AG09309 (cell line): ENCODE measurements around the gene UTP4.

ENCODE experiments used
- DNase-seq: peaks from one replicate; pipeline ENCODE4 v3.0.0-alpha.2; 2010; ENCODE audit warnings: low read depth
- H3K4me3 ChIP-seq: 2 replicates; pipeline ENCODE4 v1.5.1; 2011; ENCODE audit warnings: mild to moderate bottlenecking, low read depth, low read length, moderate library complexity; ENCODE audit not compliant: control insufficient read depth
- TF ChIP-seq, protein P1 (sequence below): IDR thresholded peaks from 2 replicates; pipeline ENCODE4 v1.5.1; 2011; ENCODE audit warnings: mild to moderate bottlenecking, low read depth, low read length, inconsistent platforms; ENCODE audit not compliant: insufficient read depth, control insufficient read depth; ENCODE audit errors: missing control alignments

Gene UTP4

DNA sequence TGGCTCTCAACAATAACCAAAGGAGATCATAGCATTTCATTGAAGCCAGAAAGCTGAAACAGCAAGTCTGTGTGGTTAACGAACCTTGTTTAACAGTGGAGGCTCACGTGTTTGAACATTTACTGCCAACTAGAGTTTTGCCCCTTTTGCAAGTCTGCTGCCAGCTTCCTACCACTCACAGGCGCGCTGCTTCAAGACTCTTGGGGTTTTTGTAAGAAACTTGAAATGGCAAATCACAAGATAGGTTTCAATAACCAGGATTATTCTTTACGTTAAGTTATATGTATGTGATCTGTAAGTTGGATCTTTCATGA, 55.7 kb downstream of the UTP4 start:
- H3K4me3 ChIP-seq, result peak overlapping the region; percentile 68
- DNase-seq, result no peak
- TF ChIP-seq, protein P1, sequence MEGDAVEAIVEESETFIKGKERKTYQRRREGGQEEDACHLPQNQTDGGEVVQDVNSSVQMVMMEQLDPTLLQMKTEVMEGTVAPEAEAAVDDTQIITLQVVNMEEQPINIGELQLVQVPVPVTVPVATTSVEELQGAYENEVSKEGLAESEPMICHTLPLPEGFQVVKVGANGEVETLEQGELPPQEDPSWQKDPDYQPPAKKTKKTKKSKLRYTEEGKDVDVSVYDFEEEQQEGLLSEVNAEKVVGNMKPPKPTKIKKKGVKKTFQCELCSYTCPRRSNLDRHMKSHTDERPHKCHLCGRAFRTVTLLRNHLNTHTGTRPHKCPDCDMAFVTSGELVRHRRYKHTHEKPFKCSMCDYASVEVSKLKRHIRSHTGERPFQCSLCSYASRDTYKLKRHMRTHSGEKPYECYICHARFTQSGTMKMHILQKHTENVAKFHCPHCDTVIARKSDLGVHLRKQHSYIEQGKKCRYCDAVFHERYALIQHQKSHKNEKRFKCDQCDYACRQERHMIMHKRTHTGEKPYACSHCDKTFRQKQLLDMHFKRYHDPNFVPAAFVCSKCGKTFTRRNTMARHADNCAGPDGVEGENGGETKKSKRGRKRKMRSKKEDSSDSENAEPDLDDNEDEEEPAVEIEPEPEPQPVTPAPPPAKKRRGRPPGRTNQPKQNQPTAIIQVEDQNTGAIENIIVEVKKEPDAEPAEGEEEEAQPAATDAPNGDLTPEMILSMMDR, result no peak

DNA sequence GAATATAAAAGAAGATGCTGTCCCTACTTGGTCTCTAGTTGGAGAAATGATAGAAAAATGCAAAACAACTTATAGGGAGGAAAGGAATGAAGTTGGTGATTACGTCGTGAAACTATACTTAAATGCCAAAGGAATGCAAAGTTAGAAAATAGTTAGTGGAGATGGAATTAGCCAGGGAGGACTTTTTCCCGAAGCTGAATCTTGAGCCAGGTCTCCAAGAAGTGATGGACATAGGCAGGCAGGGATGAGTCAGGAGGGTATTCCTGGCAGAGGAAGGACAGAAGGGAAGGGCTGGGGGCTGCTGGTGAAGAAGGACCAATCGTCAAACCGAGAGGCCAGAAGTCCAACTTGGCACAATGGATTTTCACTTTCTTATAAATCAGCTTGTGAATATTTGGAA, 56.3 kb downstream of the UTP4 start:
- TF ChIP-seq, protein P1, result no peak
- DNase-seq, result no peak
- peak overlapping the region; percentile 68 for H3K4me3 ChIP-seq

DNA sequence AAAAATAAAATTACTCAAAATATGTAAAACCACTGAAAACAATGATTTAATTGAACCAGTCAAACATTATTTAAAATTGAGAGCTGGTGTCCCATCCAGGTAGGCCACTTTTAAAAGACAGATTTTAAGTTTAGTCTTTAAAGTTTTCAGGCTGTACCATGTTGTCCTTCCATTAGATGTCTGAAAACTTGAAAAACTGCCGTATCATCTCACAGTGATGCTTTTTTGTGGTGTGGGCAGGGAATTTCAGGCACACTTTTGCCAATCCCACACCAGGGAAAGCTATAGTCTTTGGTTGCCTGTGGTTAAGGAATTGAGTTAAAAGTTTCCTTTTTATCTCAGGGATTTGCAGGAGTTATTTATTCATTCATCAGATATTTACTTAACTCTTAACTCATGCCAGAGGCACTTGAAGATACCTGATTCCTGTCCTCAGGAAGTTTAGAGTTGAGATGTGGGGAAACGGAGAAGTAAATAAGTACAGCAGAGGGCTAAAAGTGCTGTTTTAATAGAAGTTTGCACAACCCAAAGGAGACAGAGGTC, 57.7 kb downstream of the UTP4 start:
- TF ChIP-seq, protein P1, result no peak
- H3K4me3 ChIP-seq, result no peak overlapping the region
- DNase-seq, result no peak

DNA sequence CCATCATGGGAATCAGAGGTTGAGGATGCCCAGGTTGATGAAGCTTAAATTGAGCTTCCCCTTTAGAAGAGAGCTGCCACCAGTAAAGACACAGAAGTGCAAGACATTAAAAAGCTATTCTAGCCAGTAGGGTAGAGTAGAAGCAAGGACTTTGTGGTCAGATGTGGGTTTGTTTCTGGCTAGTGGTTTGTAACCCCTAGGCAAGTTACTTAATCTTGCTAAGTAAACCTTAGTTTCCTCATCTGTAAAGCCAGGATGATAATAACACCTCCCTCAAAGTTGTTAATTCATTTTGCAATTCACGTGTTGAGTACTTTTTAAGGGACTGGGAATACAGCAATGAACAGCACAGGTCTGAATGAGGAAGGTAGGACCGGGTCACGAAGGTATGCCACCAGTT, 58.1 kb downstream of the UTP4 start:
- DNase-seq, result no peak
- no peak overlapping the region for H3K4me3 ChIP-seq
- TF ChIP-seq, protein P1, result no peak

DNA sequence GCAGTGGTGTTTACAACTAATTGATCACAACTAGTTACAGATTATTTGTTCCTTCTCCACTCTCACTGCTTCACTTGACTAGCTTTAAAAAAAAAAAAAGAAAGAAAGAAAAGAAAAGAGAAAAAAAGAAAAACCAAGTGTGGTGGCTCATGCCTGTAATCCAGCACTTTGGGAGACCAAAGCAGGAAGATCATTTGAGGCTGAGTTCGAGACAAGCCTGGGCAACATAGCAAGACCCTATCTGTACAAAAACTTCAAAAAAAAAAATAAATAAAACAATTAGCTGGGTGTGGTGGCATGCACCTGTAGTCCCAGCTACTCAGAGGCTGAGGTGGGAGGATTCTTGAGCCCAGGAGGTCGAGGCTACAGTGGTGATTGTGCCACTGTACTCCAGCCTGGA, 58.7 kb downstream of the UTP4 start:
- TF ChIP-seq, protein P1, result no peak
- no peak overlapping the region for H3K4me3 ChIP-seq
- no peak for DNase-seq

DNA sequence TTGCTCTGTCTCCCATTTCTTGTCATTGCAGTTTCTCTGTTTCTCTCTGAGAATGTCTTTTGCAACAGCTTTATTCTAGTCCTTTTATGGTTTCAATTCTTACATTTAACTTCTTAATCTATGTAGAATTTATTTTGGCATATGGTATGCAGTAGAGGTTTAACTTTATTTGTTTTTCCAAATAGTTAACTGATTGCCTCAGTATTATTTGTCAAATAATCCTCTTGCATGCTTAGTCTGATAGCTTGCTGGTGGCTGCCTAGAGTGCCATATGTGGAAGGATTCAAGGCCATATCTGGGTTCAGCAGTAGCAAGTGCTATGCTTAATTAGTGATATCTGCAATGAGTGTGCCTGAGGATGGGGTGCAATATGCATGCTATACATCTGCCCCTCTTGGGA, 61.4 kb downstream of the UTP4 start:
- TF ChIP-seq, protein P1, result no peak
- no peak for DNase-seq
- H3K4me3 ChIP-seq, result no peak overlapping the region

DNA sequence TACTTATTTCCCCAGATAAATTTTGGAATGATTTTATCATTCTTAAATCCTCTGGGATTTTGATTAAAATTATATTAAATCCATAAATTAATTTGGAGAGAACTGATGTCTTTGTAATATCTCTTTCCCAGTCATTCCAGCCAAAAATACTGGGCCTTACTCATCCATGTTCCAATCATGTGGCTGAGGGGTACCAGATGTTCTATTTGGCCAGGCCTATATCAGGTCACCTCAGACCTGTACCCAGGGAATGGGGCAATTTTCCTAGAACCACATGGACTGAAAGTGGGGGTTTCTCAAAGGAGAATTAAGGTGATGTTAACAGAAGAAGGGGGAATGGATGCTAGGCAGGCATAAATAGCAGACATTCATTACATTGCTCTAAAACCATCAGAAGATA, 62.0 kb downstream of the UTP4 start:
- H3K4me3 ChIP-seq, result no peak overlapping the region
- TF ChIP-seq, protein P1, result no peak
- DNase-seq, result no peak
